Caco-2 (cell line): ENCODE data around the gene TACC2. TPM values are rescaled to one million over a fixed set of nuclear protein-coding genes. Genes with fewer than 3 reads are reported as not detected.

ENCODE experiments used
- BruUV-seq: library from RNA; stranded (reverse); fragments of 400-500 nt; replicated peaks from 2 replicates; lab custom pipeline; 2021; lab: Mats Ljungman, UMichigan
- CTCF ChIA-PET: fragments of 300-600 bp; sonication (Branson Sonifier 250); formaldehyde crosslinking; loops from one replicate; lab custom pipeline; 2022; ENCODE audit warnings: antibody characterized with exemption; lab: Charles Lee
- POLR2A ChIA-PET: fragments of 300-600 bp; sonication (Branson Sonifier 250); formaldehyde crosslinking; loops from one replicate; lab custom pipeline; 2022; ENCODE audit warnings: antibody characterized with exemption; lab: Charles Lee
- DNase-seq, 2 experiments: peaks; one replicate each; pipeline versions ENCODE4 v3.0.0 to v3.0.0-alpha.2; 2020 to 2022
- H3K27me3 ChIP-seq: replicated peaks from 2 replicates; pipeline ENCODE4 v1.6.0; 2011; ENCODE audit warnings: low read length; ENCODE audit not compliant: control insufficient read depth, insufficient read depth
- H3K36me3 ChIP-seq: 2 replicates; pipeline ENCODE4 v1.5.1; 2011; ENCODE audit warnings: low read length; ENCODE audit not compliant: control insufficient read depth, insufficient read depth
- H3K4me1 ChIP-seq: fragments of 250-450 bp; sonication (Bioruptor Pico); 2 replicates; pipeline ENCODE4 v1.5.1; 2020; ENCODE audit warnings: mild to moderate bottlenecking
- H3K4me3 ChIP-seq: 2 replicates; pipeline ENCODE4 v1.5.1; 2011; ENCODE audit warnings: low read depth, mild to moderate bottlenecking, control low read depth, low read length
- H3K9me3 ChIP-seq: fragments of 250-450 bp; sonication (Bioruptor Pico); 2 replicates; pipeline ENCODE4 v1.5.1; 2020; ENCODE audit warnings: mild to moderate bottlenecking, moderate library complexity
- H3K27ac Mint-ChIP-seq: one replicate; pipeline ENCODE4 v1.8.0; 2022; ENCODE audit warnings: mixed read lengths; ENCODE audit not compliant: unreplicated experiment
- H3K27me3 Mint-ChIP-seq: one replicate; pipeline ENCODE4 v1.8.0; 2022; ENCODE audit warnings: mixed read lengths; ENCODE audit not compliant: insufficient read depth, unreplicated experiment
- H3K36me3 Mint-ChIP-seq: one replicate; pipeline ENCODE4 v1.8.0; 2022; ENCODE audit warnings: mild to moderate bottlenecking, mixed read lengths; ENCODE audit not compliant: insufficient read depth, unreplicated experiment
- H3K4me1 Mint-ChIP-seq: one replicate; pipeline ENCODE4 v1.8.0; 2022; ENCODE audit warnings: low read depth, mixed read lengths; ENCODE audit not compliant: unreplicated experiment
- H3K4me3 Mint-ChIP-seq: one replicate; pipeline ENCODE4 v1.8.0; 2022; ENCODE audit warnings: mild to moderate bottlenecking, moderate library complexity, mixed read lengths; ENCODE audit not compliant: unreplicated experiment
- H3K9me3 Mint-ChIP-seq: one replicate; pipeline ENCODE4 v1.8.0; 2022; ENCODE audit warnings: mixed read lengths; ENCODE audit not compliant: unreplicated experiment
- intact Hi-C: fragments of 100-400 bp; cut with micrococcal nuclease; formaldehyde crosslinking; loops from one replicate; pipeline ENCODE4 v1.10.0; 2022; ENCODE audit not compliant: unreplicated experiment
- total RNA-seq: library from RNA; stranded (reverse); gene quantifications from 2 replicates; pipeline ENCODE4 v1.2.3, GENCODE V29; 2022
- TF ChIP-seq, protein P1 (sequence below), 2 experiments: fragments of 200-600 bp in 1 of 2; IDR thresholded peaks; 1 replicate in 1 of 2; 2 replicates in 1 of 2; pipeline versions ENCODE4 v1.5.1 to v1.8.0; 2011 to 2022; ENCODE audit warnings: antibody characterized with exemption in 1 of 2, control low read depth in 1 of 2, inconsistent platforms in 1 of 2, low read depth in 1 of 2, low read length in 1 of 2, mild to moderate bottlenecking in 1 of 2, moderate library complexity in 1 of 2; ENCODE audit not compliant: insufficient read depth in 1 of 2, severe bottlenecking in 1 of 2, unreplicated experiment in 1 of 2

The TACC2 gene
- total RNA-seq, 1 experiment from 2014 or later = 117 TPM

GRCh38 chr10:122246830-122247520 is 258.0 kb downstream of the TACC2 start:
- no TSS peak for BruUV-seq
- CTCF ChIA-PET = no interaction called here
- Mint-ChIP-seq H3K27ac (no peak overlapping the region), H3K27me3 (no peaks in the 10 kb centered on the region), H3K4me1 (no peaks in the 10 kb centered on the region), H3K36me3 (peaks cover 60% of the 10 kb centered on the region), H3K4me3 (no peak overlapping the region), H3K9me3 (no peaks in the 10 kb centered on the region)
- H3K27me3 ChIP-seq = no peaks in the 10 kb centered on the region
- no peak overlapping the region for H3K4me3 ChIP-seq
- DNase-seq = no peak
- H3K4me1 ChIP-seq = no peaks in the 10 kb centered on the region
- H3K36me3 ChIP-seq = no peaks in the 10 kb centered on the region; the same call in none of the 2 replicates
- intact Hi-C loops = no loop called here
- POLR2A ChIA-PET = no interaction called here
- H3K9me3 ChIP-seq = no peaks in the 10 kb centered on the region
- TF ChIP-seq, protein P1, sequence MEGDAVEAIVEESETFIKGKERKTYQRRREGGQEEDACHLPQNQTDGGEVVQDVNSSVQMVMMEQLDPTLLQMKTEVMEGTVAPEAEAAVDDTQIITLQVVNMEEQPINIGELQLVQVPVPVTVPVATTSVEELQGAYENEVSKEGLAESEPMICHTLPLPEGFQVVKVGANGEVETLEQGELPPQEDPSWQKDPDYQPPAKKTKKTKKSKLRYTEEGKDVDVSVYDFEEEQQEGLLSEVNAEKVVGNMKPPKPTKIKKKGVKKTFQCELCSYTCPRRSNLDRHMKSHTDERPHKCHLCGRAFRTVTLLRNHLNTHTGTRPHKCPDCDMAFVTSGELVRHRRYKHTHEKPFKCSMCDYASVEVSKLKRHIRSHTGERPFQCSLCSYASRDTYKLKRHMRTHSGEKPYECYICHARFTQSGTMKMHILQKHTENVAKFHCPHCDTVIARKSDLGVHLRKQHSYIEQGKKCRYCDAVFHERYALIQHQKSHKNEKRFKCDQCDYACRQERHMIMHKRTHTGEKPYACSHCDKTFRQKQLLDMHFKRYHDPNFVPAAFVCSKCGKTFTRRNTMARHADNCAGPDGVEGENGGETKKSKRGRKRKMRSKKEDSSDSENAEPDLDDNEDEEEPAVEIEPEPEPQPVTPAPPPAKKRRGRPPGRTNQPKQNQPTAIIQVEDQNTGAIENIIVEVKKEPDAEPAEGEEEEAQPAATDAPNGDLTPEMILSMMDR (IDR thresholded peaks at IDR 0.05; ENCODE audit: insufficient read depth in 1 of 2, low read depth in 1 of 2, low read length in 1 of 2, severe bottlenecking in 1 of 2, unreplicated experiment in 1 of 2) = no peak

- TF ChIP-seq, protein P1 (IDR thresholded peaks at IDR 0.05; ENCODE audit: insufficient read depth in 1 of 2, low read depth in 1 of 2, low read length in 1 of 2, severe bottlenecking in 1 of 2, unreplicated experiment in 1 of 2) = no peak
- Histone ChIP-seq H3K27me3 (no peaks in the 10 kb centered on the region), H3K4me3 (no peak overlapping the region), H3K9me3 (no peaks in the 10 kb centered on the region), H3K4me1 (no peaks in the 10 kb centered on the region), H3K36me3 (no peaks in the 10 kb centered on the region; the same call in none of the 2 replicates)
- no TSS peak for BruUV-seq
- DNase-seq = no peak
- Mint-ChIP-seq H3K4me1 (no peaks in the 10 kb centered on the region), H3K4me3 (no peak overlapping the region), H3K9me3 (no peaks in the 10 kb centered on the region), H3K36me3 (peaks cover 69% of the 10 kb centered on the region), H3K27me3 (no peaks in the 10 kb centered on the region), H3K27ac (peak overlapping the region; percentile 21)
- ChIA-PET POLR2A (no interaction called here), CTCF (no interaction called here)
- intact Hi-C loops = no loop called here
Observed at GRCh38 chr10:122248356-122249302, 259.7 kb downstream of the TACC2 start.

DNA sequence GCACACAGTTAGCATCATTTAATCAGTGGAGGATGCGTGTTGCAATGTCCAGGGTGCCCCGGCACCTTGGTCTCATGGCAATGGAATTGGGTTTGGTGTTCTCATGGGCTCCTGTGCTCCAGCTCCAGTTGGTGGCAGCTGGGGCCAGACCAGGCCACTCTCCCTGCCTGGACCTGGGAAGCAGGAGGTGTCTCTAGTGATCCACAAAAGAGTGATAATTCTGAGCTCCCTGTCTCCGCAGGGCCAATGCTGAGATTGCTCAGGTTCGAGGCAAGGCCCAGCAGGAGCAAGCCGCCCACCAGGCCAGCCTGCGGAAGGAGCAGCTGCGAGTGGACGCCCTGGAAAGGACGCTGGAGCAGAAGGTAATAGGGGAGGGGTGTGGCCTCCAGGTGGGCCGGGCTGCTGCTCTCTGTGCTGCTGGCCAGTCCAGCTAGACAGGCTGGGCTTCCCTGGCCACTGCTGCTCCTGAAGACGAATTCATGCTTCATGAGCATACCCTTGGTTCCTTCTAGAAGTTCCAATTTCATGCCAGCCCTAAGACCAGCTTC is 260.4 kb downstream of the TACC2 start:
- DNase-seq = no peak
- H3K36me3 Mint-ChIP-seq = peaks cover 74% of the 10 kb centered on the region
- H3K9me3 Mint-ChIP-seq = no peaks in the 10 kb centered on the region
- no peaks in the 10 kb centered on the region for H3K4me1 ChIP-seq
- H3K4me3 ChIP-seq = no peak overlapping the region
- H3K9me3 ChIP-seq = no peaks in the 10 kb centered on the region
- H3K27ac Mint-ChIP-seq = no peak overlapping the region
- intact Hi-C loops = no loop called here
- TF ChIP-seq, protein P1 (IDR thresholded peaks at IDR 0.05; ENCODE audit: insufficient read depth in 1 of 2, low read depth in 1 of 2, low read length in 1 of 2, severe bottlenecking in 1 of 2, unreplicated experiment in 1 of 2) = no peak
- POLR2A ChIA-PET = no interaction called here
- no peak overlapping the region for H3K4me3 Mint-ChIP-seq
- CTCF ChIA-PET = no interaction called here
- no TSS peak for BruUV-seq
- no peaks in the 10 kb centered on the region for H3K27me3 ChIP-seq
- no peaks in the 10 kb centered on the region; the same call in none of the 2 replicates for H3K36me3 ChIP-seq
- no peaks in the 10 kb centered on the region for H3K4me1 Mint-ChIP-seq
- no peaks in the 10 kb centered on the region for H3K27me3 Mint-ChIP-seq
